Skeletal muscle tissue (tissue), 4 donors: Measurements from ENCODE around the gene UNC5A. TPM values are rescaled to one million over a fixed set of nuclear protein-coding genes. Genes with fewer than 3 reads are reported as not detected.

Source experiments
- H3K27ac ChIP-seq: one replicate; pipeline ENCODE4 v1.7.0; 2013; ENCODE audit warnings: mild to moderate bottlenecking, low read depth, low read length, inconsistent platforms
- H3K27me3 ChIP-seq, 3 donors: one replicate each; pipeline ENCODE4 v1.7.0; 2013; ENCODE audit warnings: low read length in 3 of 3; ENCODE audit not compliant: control insufficient read depth in 3 of 3, insufficient read depth in 3 of 3
- H3K36me3 ChIP-seq, 3 donors: one replicate each; pipeline ENCODE4 v1.7.0; 2013; ENCODE audit warnings: low read length in 3 of 3; ENCODE audit not compliant: control insufficient read depth in 3 of 3, insufficient read depth in 3 of 3
- H3K4me1 ChIP-seq, 3 donors: one replicate each; pipeline ENCODE4 v1.7.0; 2013; ENCODE audit warnings: low read length in 3 of 3, mild to moderate bottlenecking in 3 of 3; ENCODE audit not compliant: control insufficient read depth in 3 of 3, insufficient read depth in 3 of 3
- H3K4me3 ChIP-seq, 3 donors: one replicate each; pipeline ENCODE4 v1.7.0; 2013; ENCODE audit warnings: low read length in 3 of 3
- H3K9ac ChIP-seq, 3 donors: one replicate each; pipeline ENCODE4 v1.7.0; 2013; ENCODE audit warnings: low read length in 3 of 3, mild to moderate bottlenecking in 3 of 3, moderate library complexity in 2 of 3, low read depth in 1 of 3
- H3K9me3 ChIP-seq, 3 donors: one replicate each; pipeline ENCODE4 v1.7.0; 2013; ENCODE audit warnings: low read length in 3 of 3; ENCODE audit not compliant: control insufficient read depth in 3 of 3
- total RNA-seq: library from RNA; depleted of rRNA; stranded (reverse); fragments of >200 nt; gene quantifications from one replicate; pipeline ENCODE4 v1.2.3, GENCODE V29; 2014
- donor health status: Osteomylitis.

Gene UNC5A
- total RNA-seq, 1 donor from 2014 or later = not detected

DNA sequence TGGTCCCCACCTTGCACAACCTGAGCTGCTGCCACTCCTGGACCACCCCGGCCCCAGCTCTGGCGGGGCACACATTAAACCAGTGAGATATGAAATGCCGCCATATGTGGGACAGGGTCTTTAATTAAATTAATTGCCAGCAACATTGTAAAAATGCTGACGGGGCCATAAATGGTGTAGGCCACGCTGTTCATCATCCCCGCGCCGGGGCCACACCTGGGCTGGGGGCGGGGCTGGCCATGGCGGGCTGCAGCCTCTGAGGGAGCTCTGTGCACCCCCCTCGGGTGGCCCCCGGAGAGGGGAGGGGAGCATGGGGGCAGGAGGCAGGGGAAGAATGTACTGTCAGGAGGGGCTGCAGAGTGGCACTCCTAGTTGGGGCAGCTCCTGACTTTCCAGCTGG lies 41.0 kb downstream of the UNC5A start:
- H3K27me3 ChIP-seq = peaks cover 40 to 76% (median 70%) of the 10 kb centered on the region in 3 donors
- H3K4me3 ChIP-seq = no peak overlapping the region
- no peaks in the 10 kb centered on the region for H3K4me1 ChIP-seq
- no peak overlapping the region for H3K27ac ChIP-seq
- no peak overlapping the region for H3K9ac ChIP-seq
- H3K9me3 ChIP-seq = no peaks in the 10 kb centered on the region
- H3K36me3 ChIP-seq = no peaks in the 10 kb centered on the region

DNA sequence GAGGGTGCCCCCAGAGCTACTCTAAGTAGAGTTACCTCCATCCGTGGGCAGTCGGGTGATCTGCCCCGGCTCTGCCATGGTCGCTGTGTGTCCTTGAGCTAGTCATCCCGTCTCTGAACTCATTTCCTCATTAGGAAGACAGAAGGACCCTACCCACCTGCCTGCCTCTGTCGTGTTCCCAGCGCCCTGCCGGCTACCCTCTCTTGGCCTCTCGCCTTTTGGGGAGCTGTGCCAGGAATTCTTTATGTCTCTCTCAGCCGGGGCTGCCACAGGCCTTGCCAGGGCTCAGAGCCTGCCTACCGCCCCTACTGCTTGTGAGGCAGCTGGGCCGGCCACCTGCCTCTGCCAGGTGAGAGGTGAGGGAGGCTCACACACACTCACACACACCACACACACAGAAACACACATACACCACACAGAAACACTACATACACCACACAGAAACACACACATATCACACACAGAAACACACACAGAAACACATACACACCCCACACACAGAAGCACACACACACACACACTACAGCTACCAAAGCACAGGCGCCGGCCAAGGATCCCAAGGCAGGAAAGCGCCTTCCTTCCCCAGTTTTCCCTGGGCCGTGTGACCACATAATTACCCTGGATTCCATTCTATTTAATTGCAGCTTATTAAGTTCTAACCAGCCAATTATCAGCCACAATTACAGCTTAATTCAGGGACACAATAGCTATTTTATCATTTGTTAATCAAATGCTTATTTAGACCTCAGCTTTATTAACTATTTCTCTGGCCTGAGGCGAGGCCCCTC lies 41.7 kb downstream of the UNC5A start:
- H3K9ac ChIP-seq = no peak overlapping the region
- H3K27me3 ChIP-seq = peaks cover 39 to 74% (median 70%) of the 10 kb centered on the region in 3 donors
- no peaks in the 10 kb centered on the region for H3K9me3 ChIP-seq
- H3K4me1 ChIP-seq = no peaks in the 10 kb centered on the region
- H3K27ac ChIP-seq = no peak overlapping the region
- no peaks in the 10 kb centered on the region for H3K36me3 ChIP-seq
- H3K4me3 ChIP-seq = no peak overlapping the region

DNA sequence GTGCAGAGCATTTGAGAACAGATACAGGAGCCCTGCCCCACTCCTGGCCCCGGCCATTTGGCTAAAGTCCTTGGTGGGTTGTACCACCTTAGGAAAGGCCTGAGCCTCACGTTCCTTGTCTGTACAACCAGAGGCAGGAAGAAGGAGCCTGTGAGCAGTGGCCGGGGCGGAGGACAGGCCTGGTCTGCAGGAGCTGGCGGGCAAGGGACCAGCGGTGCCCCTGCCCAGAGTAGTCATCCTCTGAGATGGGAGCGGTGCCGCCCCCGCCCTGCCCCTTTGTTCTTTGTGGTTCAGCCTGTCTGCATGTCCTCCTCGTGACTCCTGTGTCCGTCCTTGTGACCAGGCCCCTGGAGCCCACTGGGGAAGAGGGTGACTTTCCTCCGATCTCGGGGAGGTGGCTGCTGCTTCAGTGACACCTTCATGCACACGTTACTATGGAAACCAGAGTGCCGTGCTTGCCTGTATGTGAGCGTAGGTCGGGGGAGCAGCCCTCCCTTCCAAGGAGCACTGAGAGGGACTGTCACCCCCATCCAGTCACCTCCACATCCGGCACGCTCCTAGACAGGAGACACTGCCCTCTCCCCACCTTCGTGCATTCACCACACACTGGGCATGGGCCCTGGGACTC lies 42.9 kb downstream of the UNC5A start:
- Histone ChIP-seq H3K27me3 (peaks cover 36 to 74% (median 64%) of the 10 kb centered on the region in 3 donors), H3K27ac (no peak overlapping the region), H3K4me3 (no peak overlapping the region), H3K4me1 (no peaks in the 10 kb centered on the region), H3K9me3 (no peaks in the 10 kb centered on the region), H3K36me3 (no peaks in the 10 kb centered on the region), H3K9ac (no peak overlapping the region)

DNA sequence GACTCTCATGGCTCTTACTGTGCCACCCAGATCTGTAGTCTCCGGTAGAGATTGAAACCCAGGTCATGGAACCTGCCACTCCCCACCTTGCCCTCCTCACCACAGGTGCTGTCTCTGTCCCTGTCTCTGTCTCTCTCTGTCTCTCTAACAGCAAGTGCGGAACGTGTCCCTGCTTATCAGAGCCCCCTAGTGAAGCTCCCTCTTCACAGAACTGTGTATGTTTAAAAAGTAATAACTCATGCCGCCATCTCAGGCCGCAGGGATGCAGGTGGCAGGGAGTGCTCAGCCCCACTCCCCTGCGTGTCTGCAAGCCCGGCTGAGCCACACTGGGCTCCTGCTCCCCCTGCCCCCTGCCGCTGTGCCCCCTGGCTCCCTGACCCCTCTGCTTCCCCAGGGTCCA lies 43.8 kb downstream of the UNC5A start:
- no peak overlapping the region for H3K9ac ChIP-seq
- no peaks in the 10 kb centered on the region for H3K36me3 ChIP-seq
- peaks cover 30 to 68% (median 56%) of the 10 kb centered on the region in 3 donors for H3K27me3 ChIP-seq
- no peak overlapping the region for H3K27ac ChIP-seq
- no peaks in the 10 kb centered on the region for H3K4me1 ChIP-seq
- no peak overlapping the region for H3K4me3 ChIP-seq
- H3K9me3 ChIP-seq = no peaks in the 10 kb centered on the region

DNA sequence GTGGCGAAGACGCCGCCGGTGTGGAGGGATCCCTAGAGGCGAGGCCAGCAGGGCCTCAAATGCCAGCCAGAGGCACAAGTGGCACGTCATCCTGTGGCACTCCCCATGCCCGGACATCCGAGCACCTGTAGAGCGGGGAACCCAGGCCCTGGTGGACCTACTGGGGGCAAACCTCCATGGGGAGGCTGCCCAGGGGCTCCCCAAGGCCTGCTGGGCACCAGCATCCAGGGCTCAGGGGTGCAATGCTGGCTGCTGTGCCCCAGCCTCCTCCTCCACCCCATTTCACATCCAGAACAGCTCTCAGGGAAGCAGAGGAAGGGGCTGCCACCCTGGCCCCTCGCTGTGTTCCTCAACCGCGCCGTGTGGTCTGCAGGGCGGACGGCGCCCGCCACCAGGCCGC lies 45.2 kb downstream of the UNC5A start:
- Histone ChIP-seq H3K27ac (no peak overlapping the region), H3K4me1 (no peaks in the 10 kb centered on the region), H3K36me3 (no peaks in the 10 kb centered on the region), H3K9ac (no peak overlapping the region), H3K9me3 (no peaks in the 10 kb centered on the region), H3K27me3 (peaks cover 24 to 58% (median 48%) of the 10 kb centered on the region in 3 donors), H3K4me3 (no peak overlapping the region)

DNA sequence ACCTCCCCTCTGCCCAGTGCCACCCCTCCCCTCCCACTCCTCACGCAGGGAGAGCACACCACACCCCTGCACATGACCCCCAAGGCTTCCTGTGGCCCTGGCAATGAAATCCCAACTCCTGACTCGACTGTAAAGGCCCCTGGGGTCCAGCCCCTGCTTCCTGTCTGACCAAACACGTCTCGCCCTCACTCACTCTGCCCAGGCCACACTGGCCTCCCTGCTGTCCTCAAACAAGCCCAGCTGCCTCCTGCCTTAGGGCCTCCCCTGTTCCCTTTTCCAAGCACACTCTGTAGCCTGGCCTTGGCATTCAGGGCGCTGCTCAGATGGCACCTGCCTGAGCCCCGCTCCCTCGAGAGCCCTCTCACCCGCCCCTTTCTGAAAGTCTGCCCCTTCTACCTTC lies 46.4 kb downstream of the UNC5A start:
- no peaks in the 10 kb centered on the region for H3K9me3 ChIP-seq
- H3K4me3 ChIP-seq = no peak overlapping the region
- no peaks in the 10 kb centered on the region for H3K36me3 ChIP-seq
- peaks cover 33 to 61% (median 43%) of the 10 kb centered on the region in 3 donors for H3K27me3 ChIP-seq
- no peak overlapping the region for H3K27ac ChIP-seq
- no peaks in the 10 kb centered on the region for H3K4me1 ChIP-seq
- H3K9ac ChIP-seq = no peak overlapping the region

DNA sequence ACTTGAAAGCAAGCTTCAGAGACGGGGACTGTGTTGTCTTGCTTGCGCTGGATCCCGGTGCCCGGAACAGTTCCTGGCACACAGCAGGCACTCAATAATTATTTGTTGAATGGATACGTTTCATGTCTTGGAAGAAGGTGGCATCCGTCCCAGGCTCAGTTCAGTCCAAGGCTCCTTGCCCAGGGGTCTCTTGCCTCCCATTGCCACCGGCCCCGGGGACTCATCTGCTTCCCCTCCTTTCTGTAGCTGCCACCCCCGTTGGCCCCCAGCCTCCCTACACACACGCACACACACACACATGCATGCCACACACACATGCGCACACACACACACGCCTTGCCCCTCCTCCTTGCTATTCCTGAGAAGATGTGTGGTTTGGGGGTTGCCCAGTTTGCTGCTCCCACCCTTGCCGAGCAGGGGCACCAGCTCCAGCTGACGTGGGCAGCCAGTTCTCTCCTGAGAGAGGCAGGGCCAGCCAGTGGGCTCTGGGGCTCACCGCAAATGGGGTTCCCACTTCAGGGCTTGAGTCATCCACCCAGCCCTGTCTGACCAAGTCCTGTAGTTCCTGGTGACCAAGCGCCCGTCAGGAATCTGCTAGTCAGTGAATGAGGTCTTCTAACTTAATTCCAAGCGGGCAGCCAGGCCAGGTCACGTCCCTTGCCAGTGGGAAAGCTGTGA lies 47.0 kb downstream of the UNC5A start:
- no peaks in the 10 kb centered on the region for H3K4me1 ChIP-seq
- no peak overlapping the region for H3K4me3 ChIP-seq
- no peak overlapping the region for H3K27ac ChIP-seq
- peaks cover 35 to 62% (median 43%) of the 10 kb centered on the region in 3 donors for H3K27me3 ChIP-seq
- H3K9ac ChIP-seq = no peak overlapping the region
- H3K9me3 ChIP-seq = no peaks in the 10 kb centered on the region
- H3K36me3 ChIP-seq = no peaks in the 10 kb centered on the region

DNA sequence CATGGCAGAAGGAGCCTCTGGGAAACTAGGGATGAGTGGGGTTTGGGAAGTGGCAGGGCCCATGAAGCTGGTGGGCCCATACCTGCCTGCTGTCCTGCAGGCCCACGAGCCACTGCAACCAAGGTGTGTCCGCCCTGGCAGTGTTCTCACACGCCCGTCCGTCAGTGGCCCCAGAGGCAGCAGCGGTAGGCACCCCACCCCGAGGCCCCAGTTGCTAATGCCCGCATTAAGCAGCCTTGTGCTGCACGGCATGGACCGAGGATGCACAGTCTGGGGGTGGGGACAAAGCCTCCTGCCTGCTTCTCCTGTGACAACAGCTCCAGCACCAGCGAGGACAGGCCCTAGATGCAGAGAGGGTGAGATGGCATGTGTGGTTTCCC lies 47.5 kb downstream of the UNC5A start:
- H3K36me3 ChIP-seq = no peaks in the 10 kb centered on the region
- H3K9ac ChIP-seq = no peak overlapping the region
- no peaks in the 10 kb centered on the region for H3K9me3 ChIP-seq
- no peaks in the 10 kb centered on the region for H3K4me1 ChIP-seq
- H3K27ac ChIP-seq = no peak overlapping the region
- no peak overlapping the region for H3K4me3 ChIP-seq
- peaks cover 35 to 64% (median 47%) of the 10 kb centered on the region in 3 donors for H3K27me3 ChIP-seq

DNA sequence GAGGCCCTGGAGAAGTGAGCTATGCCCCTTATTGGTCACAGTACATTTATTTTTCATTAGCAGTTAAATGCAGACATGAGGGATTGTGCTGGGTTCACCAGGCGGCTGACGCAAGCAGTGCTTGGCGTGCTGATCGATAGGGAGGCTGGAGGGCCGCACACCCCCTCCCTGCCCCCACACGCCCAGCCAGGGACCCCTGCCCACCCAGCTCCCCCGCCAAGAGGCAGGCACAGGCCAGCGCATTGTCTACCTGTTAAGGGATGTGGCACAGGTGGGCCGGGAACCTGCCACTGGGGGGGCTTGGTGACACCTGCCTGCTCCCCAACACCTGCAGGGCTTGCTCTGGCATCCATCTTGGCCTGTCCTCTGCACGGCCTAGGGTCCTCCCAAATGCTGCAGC lies 49.6 kb downstream of the UNC5A start:
- Histone ChIP-seq H3K27me3 (peaks cover 41 to 68% (median 52%) of the 10 kb centered on the region in 3 donors), H3K9me3 (no peaks in the 10 kb centered on the region), H3K4me1 (no peaks in the 10 kb centered on the region), H3K9ac (no peak overlapping the region), H3K36me3 (no peaks in the 10 kb centered on the region), H3K4me3 (no peak overlapping the region), H3K27ac (no peak overlapping the region)

DNA sequence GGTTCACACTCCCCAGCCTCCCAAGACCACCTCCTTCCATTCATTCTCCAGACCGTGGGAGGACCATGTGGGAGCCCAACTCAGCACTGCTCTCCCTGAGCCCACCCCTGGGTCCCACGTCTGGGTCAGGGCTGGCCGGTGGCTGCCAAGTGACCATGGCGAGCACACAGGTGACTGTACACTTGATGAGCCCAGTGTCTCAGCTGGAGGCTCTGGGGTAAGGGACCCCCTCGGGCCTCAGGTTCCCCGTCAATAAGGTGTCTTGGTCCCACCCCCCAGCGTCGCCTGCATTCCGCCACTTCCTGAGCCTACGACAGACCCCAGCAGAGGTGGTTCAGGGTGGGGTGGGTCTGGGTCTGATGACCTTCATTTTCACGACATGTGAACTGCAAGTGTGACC lies 50.0 kb downstream of the UNC5A start:
- peaks cover 42 to 67% (median 53%) of the 10 kb centered on the region in 3 donors for H3K27me3 ChIP-seq
- H3K9me3 ChIP-seq = no peaks in the 10 kb centered on the region
- H3K36me3 ChIP-seq = no peaks in the 10 kb centered on the region
- no peak overlapping the region for H3K27ac ChIP-seq
- no peak overlapping the region for H3K4me3 ChIP-seq
- no peak overlapping the region for H3K9ac ChIP-seq
- H3K4me1 ChIP-seq = no peaks in the 10 kb centered on the region
